Neural cell (in vitro differentiated cells): ENCODE measurements around the gene RPS15. TPM values are rescaled to one million over a fixed set of nuclear protein-coding genes. Genes with fewer than 3 reads are reported as not detected.

Experiments used
- H2AFZ ChIP-seq: fragments of 200-600, 300-800 bp; sonication (generic), shearing (Covaris generic); 2 replicates; pipeline ENCODE4 v1.6.0; 2014; ENCODE audit warnings: low read depth, mild to moderate bottlenecking, antibody characterized with exemption, low read length, moderate library complexity
- H3F3A ChIP-seq: fragments of 200-600 bp; shearing (Covaris generic); 2 replicates; pipeline ENCODE4 v1.6.1; 2016; ENCODE audit warnings: mild to moderate bottlenecking, moderate library complexity, mixed read lengths, antibody characterized with exemption, low read length; ENCODE audit not compliant: insufficient read depth, poor library complexity, severe bottlenecking
- H3K27ac ChIP-seq: fragments of 200-600, 300-800 bp; sonication (generic), shearing (Covaris generic); 2 replicates; pipeline ENCODE4 v1.5.1; 2014; ENCODE audit warnings: mild to moderate bottlenecking, low read length, moderate library complexity
- H3K27me3 ChIP-seq: fragments of 300-800, 200-600 bp; sonication (generic), shearing (Covaris generic); 2 replicates; pipeline ENCODE4 v1.6.0; 2014; ENCODE audit warnings: mild to moderate bottlenecking, low read depth, low read length, moderate library complexity; ENCODE audit not compliant: insufficient read depth
- H3K36me3 ChIP-seq: fragments of 300-800, 200-600 bp; sonication (generic), shearing (Covaris generic); 2 replicates; pipeline ENCODE4 v1.5.1; 2014; ENCODE audit warnings: mild to moderate bottlenecking, antibody characterized with exemption, low read length, moderate library complexity; ENCODE audit not compliant: insufficient read depth
- H3K4me2 ChIP-seq: fragments of 300-800, 200-600 bp; sonication (generic), shearing (Covaris generic); 2 replicates; pipeline ENCODE4 v1.6.0; 2014; ENCODE audit warnings: mild to moderate bottlenecking, low read length
- H3K4me3 ChIP-seq: fragments of 300-800, 200-600 bp; sonication (generic), shearing (Covaris generic); 2 replicates; pipeline ENCODE4 v1.5.1; 2014; ENCODE audit warnings: mild to moderate bottlenecking, low read length, moderate library complexity
- H3K79me2 ChIP-seq: fragments of 200-600 bp; shearing (Covaris generic); replicated peaks from 2 replicates; pipeline ENCODE4 v1.6.0; 2014; ENCODE audit warnings: mild to moderate bottlenecking, low read length, moderate library complexity; ENCODE audit not compliant: insufficient read depth
- H3K9ac ChIP-seq: fragments of 300-800, 200-600 bp; sonication (generic), shearing (Covaris generic); 2 replicates; pipeline ENCODE4 v1.6.1; 2016; ENCODE audit warnings: mild to moderate bottlenecking, low read length, mixed read lengths
- H3K9me2 ChIP-seq: fragments of 200-600 bp; shearing (Covaris generic); 2 replicates; pipeline ENCODE4 v1.6.1; 2016; ENCODE audit warnings: mild to moderate bottlenecking, low read length, mixed read lengths; ENCODE audit not compliant: insufficient read depth
- H3K9me3 ChIP-seq: fragments of 200-600, 300-800 bp; sonication (generic), shearing (Covaris generic); 2 replicates; pipeline ENCODE4 v1.6.1; 2016; ENCODE audit warnings: mild to moderate bottlenecking, mixed run types, low read length, moderate library complexity, mixed read lengths
- H4K20me1 ChIP-seq: fragments of 200-600 bp; shearing (Covaris generic); 2 replicates; pipeline ENCODE4 v1.6.1; 2016; ENCODE audit warnings: mild to moderate bottlenecking, mixed run types; ENCODE audit not compliant: insufficient read depth
- EP300 ChIP-seq: fragments of 450-650 bp; conservative IDR thresholded peaks from 2 replicates; pipeline ENCODE4 v1.6.1; 2014; ENCODE audit warnings: antibody characterized with exemption, mild to moderate bottlenecking, moderate library complexity; ENCODE audit not compliant: poor library complexity, severe bottlenecking
- MXI1 ChIP-seq: fragments of 450-650 bp; conservative IDR thresholded peaks from 2 replicates; pipeline ENCODE4 v1.6.1; 2014; ENCODE audit warnings: antibody characterized with exemption, mild to moderate bottlenecking; ENCODE audit not compliant: poor library complexity, severe bottlenecking
- RAD21 ChIP-seq: fragments of 450-650 bp; conservative IDR thresholded peaks from 2 replicates; pipeline ENCODE4 v1.6.1; 2014; ENCODE audit warnings: antibody characterized with exemption, mild to moderate bottlenecking, moderate library complexity
- SMC3 ChIP-seq: fragments of 450-650 bp; conservative IDR thresholded peaks from 2 replicates; pipeline ENCODE4 v1.6.1; 2014; ENCODE audit warnings: antibody characterized with exemption, mild to moderate bottlenecking, moderate library complexity; ENCODE audit not compliant: poor library complexity
- TAF1 ChIP-seq: IDR thresholded peaks from 2 replicates; pipeline ENCODE4 v1.6.1; 2012; ENCODE audit warnings: low read depth
- polyA plus RNA-seq: library from polyadenylated mRNA; depleted of rRNA; stranded (reverse); fragments of >200 nt; gene quantifications from 2 replicates; pipeline ENCODE4 v1.2.3, GENCODE V29; 2014
- TF ChIP-seq, protein P1 (sequence below): fragments of 450-650 bp; IDR thresholded peaks from 2 replicates; pipeline ENCODE4 v1.5.1; 2014; ENCODE audit warnings: antibody characterized with exemption, mild to moderate bottlenecking, moderate library complexity; ENCODE audit not compliant: poor library complexity, severe bottlenecking
- TF ChIP-seq, protein P2 (sequence below): IDR thresholded peaks from 2 replicates; pipeline ENCODE4 v1.6.1; 2012; ENCODE audit warnings: borderline replicate concordance

The RPS15 gene
- polyA plus RNA-seq, 1 donor from 2014 or later = 591 TPM

DNA sequence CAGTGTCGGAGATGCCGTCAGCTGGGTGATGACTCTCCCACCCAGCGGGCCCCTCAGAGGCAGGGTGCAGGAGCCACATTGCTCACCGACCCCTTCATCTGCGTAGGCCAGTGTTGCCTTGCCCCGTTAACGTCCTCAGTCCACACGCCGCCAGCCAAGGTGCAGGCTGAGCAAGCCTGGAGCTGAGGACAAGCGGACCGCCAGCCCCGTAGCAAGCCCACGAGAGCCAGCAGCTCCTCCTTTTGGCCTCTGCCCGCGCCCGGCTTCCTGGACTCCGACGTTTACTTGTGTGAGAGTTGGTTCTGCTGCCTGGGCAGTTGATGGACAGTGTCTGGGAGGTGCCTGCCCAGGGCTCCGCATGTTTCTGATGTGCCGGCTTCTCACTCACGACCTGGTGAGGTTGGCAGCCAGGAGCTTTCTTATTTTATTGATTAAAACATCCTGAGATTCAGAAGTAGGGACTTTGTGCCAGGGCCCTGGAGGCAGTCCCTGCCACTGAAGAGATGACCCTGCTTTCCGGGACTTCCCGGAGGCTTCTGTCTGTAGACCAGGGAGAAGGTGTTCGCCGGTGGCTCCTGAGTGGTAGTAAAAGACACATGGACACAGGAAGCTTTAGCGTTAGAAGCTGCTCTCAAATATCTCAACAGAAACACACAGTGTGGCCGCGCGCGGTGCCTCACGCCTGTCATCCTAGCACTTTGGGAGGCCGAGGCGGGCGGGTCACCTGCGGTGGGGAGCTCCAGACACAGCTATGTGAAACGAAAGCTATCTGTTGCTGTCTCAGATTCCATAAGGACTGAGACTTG lies 25.0 kb upstream of the RPS15 start:
- no peaks in the 10 kb centered on the region for H3F3A ChIP-seq
- H3K9me3 ChIP-seq = no peaks in the 10 kb centered on the region
- no peak overlapping the region for H3K4me2 ChIP-seq
- H3K9me2 ChIP-seq = no peaks in the 10 kb centered on the region
- TF ChIP-seq, protein P1, sequence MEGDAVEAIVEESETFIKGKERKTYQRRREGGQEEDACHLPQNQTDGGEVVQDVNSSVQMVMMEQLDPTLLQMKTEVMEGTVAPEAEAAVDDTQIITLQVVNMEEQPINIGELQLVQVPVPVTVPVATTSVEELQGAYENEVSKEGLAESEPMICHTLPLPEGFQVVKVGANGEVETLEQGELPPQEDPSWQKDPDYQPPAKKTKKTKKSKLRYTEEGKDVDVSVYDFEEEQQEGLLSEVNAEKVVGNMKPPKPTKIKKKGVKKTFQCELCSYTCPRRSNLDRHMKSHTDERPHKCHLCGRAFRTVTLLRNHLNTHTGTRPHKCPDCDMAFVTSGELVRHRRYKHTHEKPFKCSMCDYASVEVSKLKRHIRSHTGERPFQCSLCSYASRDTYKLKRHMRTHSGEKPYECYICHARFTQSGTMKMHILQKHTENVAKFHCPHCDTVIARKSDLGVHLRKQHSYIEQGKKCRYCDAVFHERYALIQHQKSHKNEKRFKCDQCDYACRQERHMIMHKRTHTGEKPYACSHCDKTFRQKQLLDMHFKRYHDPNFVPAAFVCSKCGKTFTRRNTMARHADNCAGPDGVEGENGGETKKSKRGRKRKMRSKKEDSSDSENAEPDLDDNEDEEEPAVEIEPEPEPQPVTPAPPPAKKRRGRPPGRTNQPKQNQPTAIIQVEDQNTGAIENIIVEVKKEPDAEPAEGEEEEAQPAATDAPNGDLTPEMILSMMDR = no peak
- TF ChIP-seq TAF1 (no peak), SMC3 (no peak)
- H3K9ac ChIP-seq = no peak overlapping the region
- no peaks in the 10 kb centered on the region for H3K36me3 ChIP-seq
- no peak overlapping the region for H3K4me3 ChIP-seq
- no peak overlapping the region for H3K27ac ChIP-seq
- no peak overlapping the region for H2AFZ ChIP-seq
- H4K20me1 ChIP-seq = peaks cover 31% of the 10 kb centered on the region
- H3K27me3 ChIP-seq = no peaks in the 10 kb centered on the region
- H3K79me2 ChIP-seq = peaks cover 88% of the 10 kb centered on the region

- no peaks in the 10 kb centered on the region for H3F3A ChIP-seq
- TF ChIP-seq, protein P2, sequence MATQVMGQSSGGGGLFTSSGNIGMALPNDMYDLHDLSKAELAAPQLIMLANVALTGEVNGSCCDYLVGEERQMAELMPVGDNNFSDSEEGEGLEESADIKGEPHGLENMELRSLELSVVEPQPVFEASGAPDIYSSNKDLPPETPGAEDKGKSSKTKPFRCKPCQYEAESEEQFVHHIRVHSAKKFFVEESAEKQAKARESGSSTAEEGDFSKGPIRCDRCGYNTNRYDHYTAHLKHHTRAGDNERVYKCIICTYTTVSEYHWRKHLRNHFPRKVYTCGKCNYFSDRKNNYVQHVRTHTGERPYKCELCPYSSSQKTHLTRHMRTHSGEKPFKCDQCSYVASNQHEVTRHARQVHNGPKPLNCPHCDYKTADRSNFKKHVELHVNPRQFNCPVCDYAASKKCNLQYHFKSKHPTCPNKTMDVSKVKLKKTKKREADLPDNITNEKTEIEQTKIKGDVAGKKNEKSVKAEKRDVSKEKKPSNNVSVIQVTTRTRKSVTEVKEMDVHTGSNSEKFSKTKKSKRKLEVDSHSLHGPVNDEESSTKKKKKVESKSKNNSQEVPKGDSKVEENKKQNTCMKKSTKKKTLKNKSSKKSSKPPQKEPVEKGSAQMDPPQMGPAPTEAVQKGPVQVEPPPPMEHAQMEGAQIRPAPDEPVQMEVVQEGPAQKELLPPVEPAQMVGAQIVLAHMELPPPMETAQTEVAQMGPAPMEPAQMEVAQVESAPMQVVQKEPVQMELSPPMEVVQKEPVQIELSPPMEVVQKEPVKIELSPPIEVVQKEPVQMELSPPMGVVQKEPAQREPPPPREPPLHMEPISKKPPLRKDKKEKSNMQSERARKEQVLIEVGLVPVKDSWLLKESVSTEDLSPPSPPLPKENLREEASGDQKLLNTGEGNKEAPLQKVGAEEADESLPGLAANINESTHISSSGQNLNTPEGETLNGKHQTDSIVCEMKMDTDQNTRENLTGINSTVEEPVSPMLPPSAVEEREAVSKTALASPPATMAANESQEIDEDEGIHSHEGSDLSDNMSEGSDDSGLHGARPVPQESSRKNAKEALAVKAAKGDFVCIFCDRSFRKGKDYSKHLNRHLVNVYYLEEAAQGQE = no peak
- no peaks in the 10 kb centered on the region for H3K9me2 ChIP-seq
- no peak overlapping the region for H2AFZ ChIP-seq
- peak overlapping the region; percentile 30 for H3K4me3 ChIP-seq
- peaks cover 59% of the 10 kb centered on the region for H3K79me2 ChIP-seq
- H3K9ac ChIP-seq = peak overlapping the region; percentile 9
- H4K20me1 ChIP-seq = peaks cover 4% of the 10 kb centered on the region
- no peak overlapping the region for H3K27ac ChIP-seq
- no peaks in the 10 kb centered on the region for H3K36me3 ChIP-seq
- H3K9me3 ChIP-seq = no peaks in the 10 kb centered on the region
- H3K27me3 ChIP-seq = no peaks in the 10 kb centered on the region
- no peak overlapping the region for H3K4me2 ChIP-seq
Observed at GRCh38 chr19:1416014-1416841, 22.0 kb upstream of the RPS15 start.

- no peak overlapping the region for H3K9ac ChIP-seq
- no peaks in the 10 kb centered on the region for H4K20me1 ChIP-seq
- no peaks in the 10 kb centered on the region for H3F3A ChIP-seq
- H3K27ac ChIP-seq = no peak overlapping the region
- no peak for TF ChIP-seq RAD21
- no peak for TF ChIP-seq SMC3
- TF ChIP-seq, protein P1 = no peak
- TF ChIP-seq EP300 = no peak
- TF ChIP-seq, protein P2 = no peak
- TF ChIP-seq MXI1 = no peak
- H3K9me3 ChIP-seq = no peaks in the 10 kb centered on the region
- peaks cover 50% of the 10 kb centered on the region for H3K79me2 ChIP-seq
- H3K36me3 ChIP-seq = no peaks in the 10 kb centered on the region
- H2AFZ ChIP-seq = no peak overlapping the region
- no peak overlapping the region for H3K4me3 ChIP-seq
- H3K27me3 ChIP-seq = no peaks in the 10 kb centered on the region
- no peaks in the 10 kb centered on the region for H3K9me2 ChIP-seq
- H3K4me2 ChIP-seq = no peak overlapping the region
Observed at GRCh38 chr19:1417145-1417544, 21.1 kb upstream of the RPS15 start.
